WTC11 (cell line): Measurements from ENCODE around the gene JAZF1. TPM values are rescaled to one million over a fixed set of nuclear protein-coding genes. Genes with fewer than 3 reads are reported as not detected.
A peak's percentile ranks its signal among the peaks of the same experiment; 100 is the strongest.

ENCODE experiments used
- ATAC-seq: fragments of 200-7000 bp; cut with Tn5 transposase; 2 replicates; pipeline ENCODE4 v1.10.0; 2021; ENCODE audit warnings: mild to moderate bottlenecking, moderate library complexity
- CTCF ChIA-PET: fragments of 300-600 bp; sonication (Branson Sonifier 250); formaldehyde crosslinking; loops from one replicate; lab custom pipeline; 2021; ENCODE audit warnings: antibody characterized with exemption; lab: Charles Lee
- POLR2A ChIA-PET: fragments of 350-600 bp; sonication (Branson Sonifier 250); formaldehyde crosslinking; loops from one replicate; lab custom pipeline; 2021; ENCODE audit warnings: antibody characterized with exemption; lab: Charles Lee
- DNase-seq: peaks from one replicate; pipeline ENCODE4 v3.0.0; 2021; ENCODE audit warnings: low spot score
- H3K27ac Mint-ChIP-seq: 2 replicates; pipeline ENCODE4 v1.8.0; 2021; ENCODE audit warnings: mixed read lengths
- H3K27me3 Mint-ChIP-seq: 2 replicates; pipeline ENCODE4 v1.8.0; 2021; ENCODE audit warnings: low read depth, mild to moderate bottlenecking, moderate library complexity, mixed read lengths
- H3K36me3 Mint-ChIP-seq: 2 replicates; pipeline ENCODE4 v1.8.0; 2021; ENCODE audit warnings: mixed read lengths
- H3K4me1 Mint-ChIP-seq: 2 replicates; pipeline ENCODE4 v1.8.0; 2022; ENCODE audit warnings: mixed read lengths
- H3K4me3 Mint-ChIP-seq: 2 replicates; pipeline ENCODE4 v1.8.0; 2021; ENCODE audit warnings: mild to moderate bottlenecking, moderate library complexity, mixed read lengths
- H3K9me3 Mint-ChIP-seq: 2 replicates; pipeline ENCODE4 v1.8.0; 2021; ENCODE audit warnings: mixed read lengths
- ESRRA ChIP-seq: sonication (generic); formaldehyde crosslinking; IDR thresholded peaks from 2 replicates; pipeline ENCODE4 v1.8.1; 2022; ENCODE audit warnings: mild to moderate bottlenecking, missing genetic modification reagents, borderline replicate concordance
- ETV6 ChIP-seq: sonication (generic); formaldehyde crosslinking; IDR thresholded peaks from 2 replicates; pipeline ENCODE4 v1.8.1; 2022; ENCODE audit warnings: mild to moderate bottlenecking, missing genetic modification reagents
- FOXJ3 ChIP-seq: sonication (generic); formaldehyde crosslinking; IDR thresholded peaks from 2 replicates; pipeline ENCODE4 v1.9.0; 2021; ENCODE audit warnings: missing genetic modification reagents, mild to moderate bottlenecking, borderline replicate concordance
- NR2C2 ChIP-seq: sonication (generic); formaldehyde crosslinking; IDR thresholded peaks from 2 replicates; pipeline ENCODE4 v1.8.0; 2022; ENCODE audit warnings: mild to moderate bottlenecking, missing genetic modification reagents
- TEAD1 ChIP-seq: sonication (generic); formaldehyde crosslinking; IDR thresholded peaks from 2 replicates; pipeline ENCODE4 v1.8.0; 2022; ENCODE audit warnings: mild to moderate bottlenecking, missing genetic modification reagents
- ZNF232 ChIP-seq: sonication (generic); formaldehyde crosslinking; IDR thresholded peaks from 2 replicates; pipeline ENCODE4 v1.8.0; 2022; ENCODE audit warnings: mild to moderate bottlenecking, missing genetic modification reagents
- ZNF396 ChIP-seq: fragments of 250-450 bp; sonication (Bioruptor Pico); IDR thresholded peaks from 2 replicates; pipeline ENCODE4 v1.8.0; 2021; ENCODE audit warnings: mild to moderate bottlenecking, moderate library complexity, borderline replicate concordance
- total RNA-seq: library from RNA; stranded (reverse); gene quantifications from 3 replicates; pipeline ENCODE4 v1.2.3, GENCODE V29; 2021
- TF ChIP-seq, protein P1 (sequence below): sonication (generic); formaldehyde crosslinking; IDR thresholded peaks from 2 replicates; pipeline ENCODE4 v1.8.0; 2023; ENCODE audit warnings: missing genetic modification reagents, mild to moderate bottlenecking, borderline replicate concordance
- TF ChIP-seq, protein P2 (sequence below): fragments of 200-600 bp; IDR thresholded peaks from 2 replicates; pipeline ENCODE4 v1.8.0; 2022; ENCODE audit warnings: antibody characterized with exemption
- TF ChIP-seq, protein P3 (sequence below): sonication (generic); formaldehyde crosslinking; conservative IDR thresholded peaks from 2 replicates; pipeline ENCODE4 v1.8.1; 2023; ENCODE audit warnings: mild to moderate bottlenecking, low read depth, missing genetic modification reagents, moderate library complexity
- TF ChIP-seq, protein P4 (sequence below): sonication (generic); formaldehyde crosslinking; IDR thresholded peaks from 2 replicates; pipeline ENCODE4 v1.8.1; 2022; ENCODE audit warnings: low read depth, missing genetic modification reagents, borderline replicate concordance
- TF ChIP-seq, protein P5 (sequence below): sonication (generic); formaldehyde crosslinking; IDR thresholded peaks from 2 replicates; pipeline ENCODE4 v1.8.1; 2022; ENCODE audit warnings: mild to moderate bottlenecking, missing genetic modification reagents, moderate library complexity, borderline replicate concordance
- TF ChIP-seq, protein P6 (sequence below): sonication (generic); formaldehyde crosslinking; IDR thresholded peaks from 2 replicates; pipeline ENCODE4 v1.8.0; 2022; ENCODE audit warnings: mild to moderate bottlenecking, missing genetic modification reagents
- TF ChIP-seq, protein P7 (sequence below): sonication (generic); formaldehyde crosslinking; IDR thresholded peaks from 2 replicates; pipeline ENCODE4 v1.8.0; 2022; ENCODE audit warnings: mild to moderate bottlenecking, missing genetic modification reagents
- TF ChIP-seq, protein P8 (sequence below): sonication (generic); formaldehyde crosslinking; IDR thresholded peaks from 2 replicates; pipeline ENCODE4 v1.8.1; 2023; ENCODE audit warnings: mild to moderate bottlenecking, missing genetic modification reagents
- TF ChIP-seq, protein P9 (sequence below): sonication (generic); formaldehyde crosslinking; IDR thresholded peaks from 2 replicates; pipeline ENCODE4 v1.8.0; 2022; ENCODE audit warnings: mild to moderate bottlenecking, missing genetic modification reagents

Gene JAZF1
- total RNA-seq, 1 experiment from 2014 or later, result 19.0 TPM

DNA sequence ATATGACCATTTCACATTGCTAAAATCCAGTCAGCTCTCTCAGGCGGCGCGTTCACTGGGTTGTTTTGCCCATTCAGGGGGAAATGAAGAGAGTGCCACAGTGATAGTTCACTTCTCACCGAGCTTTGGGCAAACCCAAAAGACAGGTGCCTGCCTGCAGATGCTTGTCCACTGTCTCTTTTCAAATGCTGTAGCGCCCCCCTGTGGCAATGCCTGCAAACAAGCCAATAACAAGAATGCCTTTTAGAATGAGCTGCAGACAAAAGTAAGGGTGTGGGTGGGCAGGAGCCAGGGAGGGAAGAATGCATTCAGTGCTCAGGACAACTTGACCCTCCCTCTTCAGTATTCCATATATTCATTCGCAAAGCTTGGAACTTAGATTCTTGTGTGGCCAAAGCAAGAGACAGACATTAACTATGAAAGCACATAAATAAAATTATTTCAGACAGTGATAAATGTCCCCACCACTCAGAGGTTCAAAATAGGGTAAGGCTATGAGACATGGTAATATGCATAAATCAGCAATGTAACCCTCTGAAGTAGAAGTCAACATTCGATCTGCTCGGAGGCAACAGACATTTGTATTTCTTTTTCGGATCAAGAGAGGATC lies 86.9 kb downstream of the JAZF1 start:
- DNase-seq, result peak; percentile 96
- Mint-ChIP-seq H3K36me3 (no peaks in the 10 kb centered on the region; the same call in 1 of the 2 replicates), H3K4me3 (no peak overlapping the region), H3K27me3 (no peaks in the 10 kb centered on the region), H3K27ac (no peak overlapping the region), H3K9me3 (no peaks in the 10 kb centered on the region), H3K4me1 (peaks cover 52% of the 10 kb centered on the region)
- CTCF ChIA-PET, result interaction anchor here (0.6 to 6.9 kb wide), 74 partner anchors 8 to 898 kb away, joined by 3 to 307 read pairs (median 5); partner anchors contain the start of genes CREB5, HIBADH, HOXA13 and TAX1BP1
- ATAC-seq, result peak; percentile 89
- POLR2A ChIA-PET, result interaction anchor here (0.6 to 0.9 kb wide), 2 partner anchors 151 to 514 kb away, joined by 3 to 5 read pairs; no protein-coding TSS in a partner anchor
- TF ChIP-seq, protein P1, sequence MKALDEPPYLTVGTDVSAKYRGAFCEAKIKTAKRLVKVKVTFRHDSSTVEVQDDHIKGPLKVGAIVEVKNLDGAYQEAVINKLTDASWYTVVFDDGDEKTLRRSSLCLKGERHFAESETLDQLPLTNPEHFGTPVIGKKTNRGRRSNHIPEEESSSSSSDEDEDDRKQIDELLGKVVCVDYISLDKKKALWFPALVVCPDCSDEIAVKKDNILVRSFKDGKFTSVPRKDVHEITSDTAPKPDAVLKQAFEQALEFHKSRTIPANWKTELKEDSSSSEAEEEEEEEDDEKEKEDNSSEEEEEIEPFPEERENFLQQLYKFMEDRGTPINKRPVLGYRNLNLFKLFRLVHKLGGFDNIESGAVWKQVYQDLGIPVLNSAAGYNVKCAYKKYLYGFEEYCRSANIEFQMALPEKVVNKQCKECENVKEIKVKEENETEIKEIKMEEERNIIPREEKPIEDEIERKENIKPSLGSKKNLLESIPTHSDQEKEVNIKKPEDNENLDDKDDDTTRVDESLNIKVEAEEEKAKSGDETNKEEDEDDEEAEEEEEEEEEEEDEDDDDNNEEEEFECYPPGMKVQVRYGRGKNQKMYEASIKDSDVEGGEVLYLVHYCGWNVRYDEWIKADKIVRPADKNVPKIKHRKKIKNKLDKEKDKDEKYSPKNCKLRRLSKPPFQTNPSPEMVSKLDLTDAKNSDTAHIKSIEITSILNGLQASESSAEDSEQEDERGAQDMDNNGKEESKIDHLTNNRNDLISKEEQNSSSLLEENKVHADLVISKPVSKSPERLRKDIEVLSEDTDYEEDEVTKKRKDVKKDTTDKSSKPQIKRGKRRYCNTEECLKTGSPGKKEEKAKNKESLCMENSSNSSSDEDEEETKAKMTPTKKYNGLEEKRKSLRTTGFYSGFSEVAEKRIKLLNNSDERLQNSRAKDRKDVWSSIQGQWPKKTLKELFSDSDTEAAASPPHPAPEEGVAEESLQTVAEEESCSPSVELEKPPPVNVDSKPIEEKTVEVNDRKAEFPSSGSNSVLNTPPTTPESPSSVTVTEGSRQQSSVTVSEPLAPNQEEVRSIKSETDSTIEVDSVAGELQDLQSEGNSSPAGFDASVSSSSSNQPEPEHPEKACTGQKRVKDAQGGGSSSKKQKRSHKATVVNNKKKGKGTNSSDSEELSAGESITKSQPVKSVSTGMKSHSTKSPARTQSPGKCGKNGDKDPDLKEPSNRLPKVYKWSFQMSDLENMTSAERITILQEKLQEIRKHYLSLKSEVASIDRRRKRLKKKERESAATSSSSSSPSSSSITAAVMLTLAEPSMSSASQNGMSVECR (CRISPR knock-in tag), result no peak
- TF ChIP-seq ZNF232 (CRISPR knock-in tag), result no peak
- 0 out of 2 replicates have a peak, but pooled peaks have one; percentile 37 for TF ChIP-seq ETV6 (CRISPR knock-in tag)
- TF ChIP-seq, protein P2, sequence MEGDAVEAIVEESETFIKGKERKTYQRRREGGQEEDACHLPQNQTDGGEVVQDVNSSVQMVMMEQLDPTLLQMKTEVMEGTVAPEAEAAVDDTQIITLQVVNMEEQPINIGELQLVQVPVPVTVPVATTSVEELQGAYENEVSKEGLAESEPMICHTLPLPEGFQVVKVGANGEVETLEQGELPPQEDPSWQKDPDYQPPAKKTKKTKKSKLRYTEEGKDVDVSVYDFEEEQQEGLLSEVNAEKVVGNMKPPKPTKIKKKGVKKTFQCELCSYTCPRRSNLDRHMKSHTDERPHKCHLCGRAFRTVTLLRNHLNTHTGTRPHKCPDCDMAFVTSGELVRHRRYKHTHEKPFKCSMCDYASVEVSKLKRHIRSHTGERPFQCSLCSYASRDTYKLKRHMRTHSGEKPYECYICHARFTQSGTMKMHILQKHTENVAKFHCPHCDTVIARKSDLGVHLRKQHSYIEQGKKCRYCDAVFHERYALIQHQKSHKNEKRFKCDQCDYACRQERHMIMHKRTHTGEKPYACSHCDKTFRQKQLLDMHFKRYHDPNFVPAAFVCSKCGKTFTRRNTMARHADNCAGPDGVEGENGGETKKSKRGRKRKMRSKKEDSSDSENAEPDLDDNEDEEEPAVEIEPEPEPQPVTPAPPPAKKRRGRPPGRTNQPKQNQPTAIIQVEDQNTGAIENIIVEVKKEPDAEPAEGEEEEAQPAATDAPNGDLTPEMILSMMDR, result peak; percentile 88

DNA sequence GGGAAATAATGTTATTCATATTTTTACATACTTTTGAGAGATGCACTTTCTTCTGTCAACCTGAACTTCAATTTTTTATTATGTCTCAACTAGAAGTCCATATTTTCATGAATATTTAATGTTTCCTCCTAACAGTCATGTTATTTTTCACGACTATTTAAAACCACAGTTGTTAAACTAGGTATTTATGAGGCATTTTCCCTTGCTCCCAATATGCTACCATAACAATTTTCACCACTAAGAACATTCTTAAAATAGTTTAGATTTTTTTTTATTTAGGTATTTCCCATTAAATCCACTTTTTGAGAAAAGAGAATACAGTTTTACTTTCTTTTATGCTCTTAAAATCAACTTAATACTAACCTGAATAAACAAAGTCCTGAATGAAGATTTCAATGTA lies 89.4 kb downstream of the JAZF1 start:
- peaks cover 39% of the 10 kb centered on the region for H3K4me1 Mint-ChIP-seq
- TF ChIP-seq, protein P3, sequence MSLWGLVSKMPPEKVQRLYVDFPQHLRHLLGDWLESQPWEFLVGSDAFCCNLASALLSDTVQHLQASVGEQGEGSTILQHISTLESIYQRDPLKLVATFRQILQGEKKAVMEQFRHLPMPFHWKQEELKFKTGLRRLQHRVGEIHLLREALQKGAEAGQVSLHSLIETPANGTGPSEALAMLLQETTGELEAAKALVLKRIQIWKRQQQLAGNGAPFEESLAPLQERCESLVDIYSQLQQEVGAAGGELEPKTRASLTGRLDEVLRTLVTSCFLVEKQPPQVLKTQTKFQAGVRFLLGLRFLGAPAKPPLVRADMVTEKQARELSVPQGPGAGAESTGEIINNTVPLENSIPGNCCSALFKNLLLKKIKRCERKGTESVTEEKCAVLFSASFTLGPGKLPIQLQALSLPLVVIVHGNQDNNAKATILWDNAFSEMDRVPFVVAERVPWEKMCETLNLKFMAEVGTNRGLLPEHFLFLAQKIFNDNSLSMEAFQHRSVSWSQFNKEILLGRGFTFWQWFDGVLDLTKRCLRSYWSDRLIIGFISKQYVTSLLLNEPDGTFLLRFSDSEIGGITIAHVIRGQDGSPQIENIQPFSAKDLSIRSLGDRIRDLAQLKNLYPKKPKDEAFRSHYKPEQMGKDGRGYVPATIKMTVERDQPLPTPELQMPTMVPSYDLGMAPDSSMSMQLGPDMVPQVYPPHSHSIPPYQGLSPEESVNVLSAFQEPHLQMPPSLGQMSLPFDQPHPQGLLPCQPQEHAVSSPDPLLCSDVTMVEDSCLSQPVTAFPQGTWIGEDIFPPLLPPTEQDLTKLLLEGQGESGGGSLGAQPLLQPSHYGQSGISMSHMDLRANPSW (CRISPR knock-in tag), result no peak
- TF ChIP-seq, protein P4, sequence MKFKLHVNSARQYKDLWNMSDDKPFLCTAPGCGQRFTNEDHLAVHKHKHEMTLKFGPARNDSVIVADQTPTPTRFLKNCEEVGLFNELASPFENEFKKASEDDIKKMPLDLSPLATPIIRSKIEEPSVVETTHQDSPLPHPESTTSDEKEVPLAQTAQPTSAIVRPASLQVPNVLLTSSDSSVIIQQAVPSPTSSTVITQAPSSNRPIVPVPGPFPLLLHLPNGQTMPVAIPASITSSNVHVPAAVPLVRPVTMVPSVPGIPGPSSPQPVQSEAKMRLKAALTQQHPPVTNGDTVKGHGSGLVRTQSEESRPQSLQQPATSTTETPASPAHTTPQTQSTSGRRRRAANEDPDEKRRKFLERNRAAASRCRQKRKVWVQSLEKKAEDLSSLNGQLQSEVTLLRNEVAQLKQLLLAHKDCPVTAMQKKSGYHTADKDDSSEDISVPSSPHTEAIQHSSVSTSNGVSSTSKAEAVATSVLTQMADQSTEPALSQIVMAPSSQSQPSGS (CRISPR knock-in tag), result no peak
- TF ChIP-seq, protein P5, sequence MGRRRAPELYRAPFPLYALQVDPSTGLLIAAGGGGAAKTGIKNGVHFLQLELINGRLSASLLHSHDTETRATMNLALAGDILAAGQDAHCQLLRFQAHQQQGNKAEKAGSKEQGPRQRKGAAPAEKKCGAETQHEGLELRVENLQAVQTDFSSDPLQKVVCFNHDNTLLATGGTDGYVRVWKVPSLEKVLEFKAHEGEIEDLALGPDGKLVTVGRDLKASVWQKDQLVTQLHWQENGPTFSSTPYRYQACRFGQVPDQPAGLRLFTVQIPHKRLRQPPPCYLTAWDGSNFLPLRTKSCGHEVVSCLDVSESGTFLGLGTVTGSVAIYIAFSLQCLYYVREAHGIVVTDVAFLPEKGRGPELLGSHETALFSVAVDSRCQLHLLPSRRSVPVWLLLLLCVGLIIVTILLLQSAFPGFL (CRISPR knock-in tag), result no peak
- no peak for TF ChIP-seq FOXJ3 (CRISPR knock-in tag)
- TF ChIP-seq, protein P6, sequence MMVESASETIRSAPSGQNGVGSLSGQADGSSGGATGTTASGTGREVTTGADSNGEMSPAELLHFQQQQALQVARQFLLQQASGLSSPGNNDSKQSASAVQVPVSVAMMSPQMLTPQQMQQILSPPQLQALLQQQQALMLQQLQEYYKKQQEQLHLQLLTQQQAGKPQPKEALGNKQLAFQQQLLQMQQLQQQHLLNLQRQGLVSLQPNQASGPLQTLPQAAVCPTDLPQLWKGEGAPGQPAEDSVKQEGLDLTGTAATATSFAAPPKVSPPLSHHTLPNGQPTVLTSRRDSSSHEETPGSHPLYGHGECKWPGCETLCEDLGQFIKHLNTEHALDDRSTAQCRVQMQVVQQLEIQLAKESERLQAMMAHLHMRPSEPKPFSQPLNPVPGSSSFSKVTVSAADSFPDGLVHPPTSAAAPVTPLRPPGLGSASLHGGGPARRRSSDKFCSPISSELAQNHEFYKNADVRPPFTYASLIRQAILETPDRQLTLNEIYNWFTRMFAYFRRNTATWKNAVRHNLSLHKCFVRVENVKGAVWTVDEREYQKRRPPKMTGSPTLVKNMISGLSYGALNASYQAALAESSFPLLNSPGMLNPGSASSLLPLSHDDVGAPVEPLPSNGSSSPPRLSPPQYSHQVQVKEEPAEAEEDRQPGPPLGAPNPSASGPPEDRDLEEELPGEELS (CRISPR knock-in tag), result no peak
- TF ChIP-seq ESRRA (CRISPR knock-in tag), result no peak
- TF ChIP-seq, protein P7, sequence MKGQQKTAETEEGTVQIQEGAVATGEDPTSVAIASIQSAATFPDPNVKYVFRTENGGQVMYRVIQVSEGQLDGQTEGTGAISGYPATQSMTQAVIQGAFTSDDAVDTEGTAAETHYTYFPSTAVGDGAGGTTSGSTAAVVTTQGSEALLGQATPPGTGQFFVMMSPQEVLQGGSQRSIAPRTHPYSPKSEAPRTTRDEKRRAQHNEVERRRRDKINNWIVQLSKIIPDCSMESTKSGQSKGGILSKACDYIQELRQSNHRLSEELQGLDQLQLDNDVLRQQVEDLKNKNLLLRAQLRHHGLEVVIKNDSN (CRISPR knock-in tag), result no peak
- no peak for TF ChIP-seq TEAD1
- TF ChIP-seq, protein P8, sequence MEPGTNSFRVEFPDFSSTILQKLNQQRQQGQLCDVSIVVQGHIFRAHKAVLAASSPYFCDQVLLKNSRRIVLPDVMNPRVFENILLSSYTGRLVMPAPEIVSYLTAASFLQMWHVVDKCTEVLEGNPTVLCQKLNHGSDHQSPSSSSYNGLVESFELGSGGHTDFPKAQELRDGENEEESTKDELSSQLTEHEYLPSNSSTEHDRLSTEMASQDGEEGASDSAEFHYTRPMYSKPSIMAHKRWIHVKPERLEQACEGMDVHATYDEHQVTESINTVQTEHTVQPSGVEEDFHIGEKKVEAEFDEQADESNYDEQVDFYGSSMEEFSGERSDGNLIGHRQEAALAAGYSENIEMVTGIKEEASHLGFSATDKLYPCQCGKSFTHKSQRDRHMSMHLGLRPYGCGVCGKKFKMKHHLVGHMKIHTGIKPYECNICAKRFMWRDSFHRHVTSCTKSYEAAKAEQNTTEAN (CRISPR knock-in tag), result no peak
- TF ChIP-seq, protein P9, sequence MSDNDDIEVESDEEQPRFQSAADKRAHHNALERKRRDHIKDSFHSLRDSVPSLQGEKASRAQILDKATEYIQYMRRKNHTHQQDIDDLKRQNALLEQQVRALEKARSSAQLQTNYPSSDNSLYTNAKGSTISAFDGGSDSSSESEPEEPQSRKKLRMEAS (CRISPR knock-in tag), result no peak
- no peak for TF ChIP-seq NR2C2
- no peak for TF ChIP-seq ZNF396 (CRISPR knock-in tag)

More for the DNA sequence above, 89.4 kb downstream of the JAZF1 start:
- Mint-ChIP-seq H3K27me3 (no peaks in the 10 kb centered on the region), H3K36me3 (no peaks in the 10 kb centered on the region; the same call in 1 of the 2 replicates), H3K27ac (no peak overlapping the region), H3K9me3 (no peaks in the 10 kb centered on the region), H3K4me3 (no peak overlapping the region)
- ATAC-seq (no peak), DNase-seq (no peak)
- ChIA-PET CTCF (interaction anchor here (0.7 to 1.7 kb wide), 2 partner anchors 12 to 29 kb away, joined by 3 to 14 read pairs; no protein-coding TSS in a partner anchor), POLR2A (no interaction called here)
